ENCODE measurements around the gene NEU3.
"Not testable (repeated sequence)": the region's sequence is repeated elsewhere in the genome, so short reads cannot be mapped to it uniquely, and the experiment has no call there.

NEU3 gene

GRCh38 chr11:74988541-74989259, at the start of gene NEU3:
Gene NEU3, plus strand, starts transcription at chr11:74988933. Its CDS starts 128 bp downstream, at chr11:74989061.
- peak; percentile 67 for DNase-seq

GRCh38 chr11:74941492-74941891, 47.2 kb upstream of the NEU3 start:
- DNase-seq, result no peak

GRCh38 chr11:74942073-74942759, 46.5 kb upstream of the NEU3 start:
- no peak for DNase-seq

GRCh38 chr11:74948546-74948897, 40.2 kb upstream of the NEU3 start:
- no peak for DNase-seq

GRCh38 chr11:74948898-74949752, 39.6 kb upstream of the NEU3 start, which contains the start of the genes SPCS2 and XRRA1:
Gene SPCS2, plus strand, starts transcription at chr11:74949266. Its CDS starts 20 bp downstream, at chr11:74949286.
Gene XRRA1, minus strand, starts transcription at chr11:74949091. Its CDS starts 8,213 bp downstream, at chr11:74940878.
- DNase-seq, result peak; percentile 86

GRCh38 chr11:74949753-74950137, 39.0 kb upstream of the NEU3 start:
- DNase-seq, result no peak

- no peak for DNase-seq
These were observed 38.3 kb upstream of the NEU3 start for GRCh38 chr11:74950374-74950969.

- no peak for DNase-seq
These were observed 37.5 kb upstream of the NEU3 start for GRCh38 chr11:74951226-74951625.

GRCh38 chr11:74952752-74953151, 36.0 kb upstream of the NEU3 start:
- DNase-seq, result no peak

GRCh38 chr11:74953451-74953850, 35.3 kb upstream of the NEU3 start:
- no peak for DNase-seq

GRCh38 chr11:74954199-74954598, 34.5 kb upstream of the NEU3 start:
- no peak for DNase-seq

- no peak for DNase-seq
These were observed 32.2 kb upstream of the NEU3 start for GRCh38 chr11:74956397-74957015.

GRCh38 chr11:74957937-74958629, 30.6 kb upstream of the NEU3 start:
- no peak for DNase-seq

GRCh38 chr11:74960128-74960527, 28.6 kb upstream of the NEU3 start:
- not testable (repeated sequence) for DNase-seq

GRCh38 chr11:74966651-74967050, 22.1 kb upstream of the NEU3 start:
- DNase-seq, result no peak

- no peak for DNase-seq
These were observed 17.8 kb upstream of the NEU3 start for GRCh38 chr11:74970852-74971395.

GRCh38 chr11:74971424-74971823, 17.3 kb upstream of the NEU3 start:
- no peak for DNase-seq

- DNase-seq, result no peak
These were observed 10.7 kb upstream of the NEU3 start for GRCh38 chr11:74978041-74978440.

GRCh38 chr11:74980634-74981033, 8.1 kb upstream of the NEU3 start:
- DNase-seq, result no peak

GRCh38 chr11:74981888-74982287, 6.8 kb upstream of the NEU3 start:
- DNase-seq, result no peak

- DNase-seq, result no peak
These were observed 4.7 kb upstream of the NEU3 start for GRCh38 chr11:74984070-74984469.

GRCh38 chr11:74984730-74985129, 4.0 kb upstream of the NEU3 start:
- DNase-seq, result no peak
